Rectal smooth muscle tissue (tissue), 1 donor: ENCODE data around the gene LASP1.
A peak's percentile ranks its signal among the peaks of the same experiment; 100 is the strongest.

ENCODE experiments used
- H3K27ac ChIP-seq: one replicate; pipeline ENCODE4 v1.7.0; 2013; ENCODE audit warnings: low read depth, low read length, inconsistent platforms
- H3K27me3 ChIP-seq: one replicate; pipeline ENCODE4 v1.7.0; 2013; ENCODE audit warnings: low read length; ENCODE audit not compliant: control insufficient read depth, insufficient read depth
- H3K36me3 ChIP-seq: one replicate; pipeline ENCODE4 v1.7.0; 2013; ENCODE audit warnings: low read length; ENCODE audit not compliant: control insufficient read depth, insufficient read depth
- H3K4me1 ChIP-seq: one replicate; pipeline ENCODE4 v1.7.0; 2013; ENCODE audit warnings: low read length; ENCODE audit not compliant: control insufficient read depth, insufficient read depth
- H3K4me3 ChIP-seq: one replicate; pipeline ENCODE4 v1.7.0; 2013; ENCODE audit warnings: low read length
- H3K9ac ChIP-seq: one replicate; pipeline ENCODE4 v1.7.0; 2013; ENCODE audit warnings: low read length

The LASP1 gene

DNA sequence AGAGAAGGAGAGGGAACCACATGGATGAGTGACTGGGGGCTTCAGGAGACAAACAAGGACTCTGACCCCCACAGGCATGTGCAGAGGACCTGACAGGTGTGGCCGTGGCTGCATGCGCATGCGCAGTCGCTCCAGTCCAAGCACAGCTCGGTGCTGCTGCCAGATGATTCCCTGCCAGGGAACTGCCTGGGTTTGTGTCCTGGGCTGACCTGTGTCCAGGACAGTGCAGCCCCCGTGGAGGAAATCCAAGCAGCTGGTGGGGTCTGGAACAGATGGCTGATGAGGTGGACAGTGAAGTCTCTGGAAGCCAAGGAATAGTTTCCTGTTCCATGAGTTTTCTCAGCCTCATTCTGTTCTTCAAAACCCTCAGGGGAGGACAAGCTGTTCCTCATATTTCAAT, 27.3 kb downstream of the LASP1 start:
- H3K4me1 ChIP-seq = peaks cover 27% of the 10 kb centered on the region
- no peaks in the 10 kb centered on the region for H3K27me3 ChIP-seq
- H3K36me3 ChIP-seq = peaks cover 25% of the 10 kb centered on the region
- H3K4me3 ChIP-seq = no peak overlapping the region
- H3K9ac ChIP-seq = no peak overlapping the region
- peak overlapping the region; percentile 15 for H3K27ac ChIP-seq

DNA sequence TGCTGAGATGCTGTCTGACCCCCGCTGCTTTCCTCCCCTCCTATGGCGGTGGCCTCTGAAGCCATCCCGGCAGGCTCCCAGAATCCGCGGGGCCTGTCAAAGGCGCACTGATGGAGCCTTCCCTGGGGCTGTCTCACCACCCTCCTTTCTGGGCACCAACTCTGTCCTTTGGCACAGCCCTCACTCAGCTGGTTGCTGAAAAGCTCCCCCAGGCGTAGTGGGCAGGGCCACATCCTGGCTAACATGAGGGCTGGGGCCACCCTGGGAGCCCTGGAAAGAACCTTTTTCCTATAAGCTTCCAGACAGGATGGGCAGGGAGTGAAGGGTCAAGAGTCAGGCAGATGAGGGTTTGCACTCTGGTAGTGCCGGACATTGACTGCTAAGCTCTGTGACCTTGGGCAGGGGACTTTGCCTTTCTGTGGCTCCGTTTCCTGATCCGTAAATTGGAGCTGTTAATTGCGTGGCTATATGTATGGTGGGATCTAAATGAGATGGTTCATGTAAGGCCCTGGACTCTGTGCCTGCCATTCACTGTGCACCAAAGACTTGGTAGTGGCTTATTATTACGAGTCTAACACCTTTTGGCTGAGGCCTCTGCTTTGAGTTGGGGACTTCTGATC, 27.9 kb downstream of the LASP1 start:
- Histone ChIP-seq H3K36me3 (peaks cover 21% of the 10 kb centered on the region), H3K4me1 (peaks cover 27% of the 10 kb centered on the region), H3K27ac (peak overlapping the region; percentile 66), H3K27me3 (no peaks in the 10 kb centered on the region), H3K9ac (no peak overlapping the region), H3K4me3 (peak overlapping the region; percentile 14)

DNA sequence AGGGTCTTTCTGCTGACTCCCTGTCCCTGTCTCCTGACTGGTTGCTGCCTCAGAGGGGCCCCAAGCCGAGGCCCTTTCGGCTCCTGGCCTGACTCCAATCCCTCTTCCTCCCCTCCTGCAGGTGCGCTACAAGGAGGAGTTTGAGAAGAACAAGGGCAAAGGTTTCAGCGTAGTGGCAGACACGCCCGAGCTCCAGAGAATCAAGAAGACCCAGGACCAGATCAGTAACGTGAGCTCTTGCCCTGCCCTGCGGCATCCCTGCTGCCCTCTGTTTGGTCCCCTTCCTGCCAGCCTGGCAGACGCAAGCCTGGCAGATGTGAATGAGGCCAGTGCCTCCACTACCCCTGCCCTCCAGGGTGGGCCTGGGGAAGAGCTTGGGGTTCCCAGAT, 28.4 kb downstream of the LASP1 start:
- no peak overlapping the region for H3K4me3 ChIP-seq
- no peak overlapping the region for H3K9ac ChIP-seq
- peak overlapping the region; percentile 6 for H3K27ac ChIP-seq
- H3K4me1 ChIP-seq = peaks cover 22% of the 10 kb centered on the region
- no peaks in the 10 kb centered on the region for H3K27me3 ChIP-seq
- peaks cover 22% of the 10 kb centered on the region for H3K36me3 ChIP-seq

DNA sequence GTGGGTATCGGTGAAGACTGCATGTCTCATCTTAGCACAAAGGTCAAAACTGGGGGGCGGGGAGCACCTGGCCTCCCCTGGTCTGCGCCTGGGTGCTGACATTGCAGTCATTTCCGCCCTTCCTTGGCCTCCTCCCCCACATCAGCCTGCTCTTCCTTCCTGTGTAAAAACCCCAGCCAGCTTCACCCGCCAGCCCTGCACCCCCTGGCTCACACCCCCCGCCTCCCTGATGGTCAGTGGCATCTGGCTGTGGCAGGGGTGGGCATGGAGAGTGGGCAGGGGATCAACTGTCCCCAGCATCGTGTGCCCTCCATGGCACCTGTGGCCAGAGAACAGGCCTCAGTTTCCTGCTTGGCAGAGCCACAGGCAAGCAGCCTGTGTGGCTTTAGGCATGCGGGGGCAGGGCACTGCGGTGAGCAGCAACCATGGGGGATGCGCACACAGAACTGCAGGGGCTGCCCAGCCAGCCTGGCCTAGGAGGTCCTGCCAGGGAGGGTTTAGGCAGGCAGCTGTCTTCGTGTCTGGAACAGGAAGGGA, 29.0 kb downstream of the LASP1 start:
- Histone ChIP-seq H3K9ac (no peak overlapping the region), H3K36me3 (peaks cover 23% of the 10 kb centered on the region), H3K27ac (peak overlapping the region; percentile 6), H3K27me3 (no peaks in the 10 kb centered on the region), H3K4me3 (no peak overlapping the region), H3K4me1 (peaks cover 22% of the 10 kb centered on the region)

DNA sequence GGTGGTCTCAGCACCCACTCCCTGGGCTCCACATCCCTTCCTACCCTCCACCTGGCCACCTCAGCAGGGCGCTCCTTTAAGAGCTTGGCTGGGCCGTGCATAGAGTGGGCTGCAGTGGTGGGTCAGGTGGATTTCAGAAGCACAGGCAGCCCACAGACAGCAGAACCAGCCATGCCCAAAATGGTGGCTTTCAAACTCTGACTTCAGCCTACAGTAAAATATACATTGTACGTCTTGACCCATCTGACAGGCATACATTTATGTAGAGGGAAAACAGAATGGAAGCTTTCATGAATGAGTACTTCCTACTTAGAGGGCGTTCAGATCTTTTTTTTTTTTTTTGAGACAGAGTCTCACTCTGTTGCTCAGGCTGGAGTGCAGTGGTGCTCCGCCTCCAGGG, 29.6 kb downstream of the LASP1 start:
- Histone ChIP-seq H3K36me3 (peaks cover 23% of the 10 kb centered on the region), H3K27me3 (no peaks in the 10 kb centered on the region), H3K4me1 (peaks cover 22% of the 10 kb centered on the region), H3K4me3 (no peak overlapping the region), H3K9ac (no peak overlapping the region), H3K27ac (no peak overlapping the region)

DNA sequence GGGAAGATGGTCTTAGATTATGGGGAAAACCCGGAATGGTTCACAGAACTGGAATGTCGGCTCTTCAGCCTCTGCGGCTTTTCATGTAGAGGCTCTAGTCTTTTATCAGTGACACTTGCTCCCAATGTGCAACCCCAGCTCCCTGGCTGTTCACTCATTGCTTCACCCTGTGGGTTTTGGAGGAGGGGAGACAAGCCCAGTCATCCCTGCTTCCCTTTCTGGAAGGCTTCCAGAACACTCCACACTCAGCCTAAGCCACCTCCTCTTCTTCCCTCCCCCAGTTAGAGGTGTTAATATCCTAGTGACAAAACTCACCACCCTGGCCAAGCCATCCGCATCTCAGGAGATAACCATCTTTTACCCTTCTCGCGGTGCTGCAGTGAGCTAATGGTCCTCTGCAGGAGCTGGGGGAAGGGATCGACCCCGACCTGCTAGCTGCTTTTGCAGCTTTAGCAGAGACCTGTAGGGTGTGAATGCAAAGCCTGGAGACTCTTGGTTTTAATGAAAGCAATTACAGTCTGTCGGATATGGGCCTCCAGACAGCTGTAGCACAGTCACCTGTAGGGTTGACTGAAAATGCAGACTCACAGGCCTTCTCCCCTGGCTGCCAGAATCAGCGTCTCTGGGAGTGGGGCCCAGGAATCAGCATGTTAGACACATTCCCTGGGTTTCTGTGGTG, 31.3 kb downstream of the LASP1 start:
- Histone ChIP-seq H3K27ac (no peak overlapping the region), H3K4me3 (peak overlapping the region; percentile 11), H3K9ac (no peak overlapping the region), H3K4me1 (peaks cover 22% of the 10 kb centered on the region), H3K27me3 (no peaks in the 10 kb centered on the region), H3K36me3 (peaks cover 25% of the 10 kb centered on the region)

DNA sequence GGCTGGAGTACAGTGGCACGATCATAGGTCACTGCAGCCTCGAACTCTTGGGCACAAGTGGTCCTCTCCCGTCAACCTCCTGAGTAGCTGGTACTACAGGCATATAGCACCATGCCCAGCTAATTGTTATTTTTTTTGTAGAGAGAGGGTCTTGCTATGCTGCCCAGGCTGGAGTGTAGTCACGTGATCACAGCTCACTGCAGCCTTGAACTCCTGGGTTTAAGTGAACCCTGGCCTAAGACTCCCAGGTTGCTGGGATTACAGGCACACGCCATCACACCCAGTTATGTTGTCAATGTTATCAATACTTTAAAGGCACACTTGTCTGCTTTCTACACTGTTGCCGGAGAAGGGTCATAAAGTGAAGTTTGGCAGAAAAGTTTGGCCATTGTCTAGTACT, 33.5 kb downstream of the LASP1 start:
- Histone ChIP-seq H3K27ac (no peak overlapping the region), H3K4me1 (peaks cover 10% of the 10 kb centered on the region), H3K4me3 (no peak overlapping the region), H3K27me3 (no peaks in the 10 kb centered on the region), H3K36me3 (peaks cover 15% of the 10 kb centered on the region), H3K9ac (no peak overlapping the region)

DNA sequence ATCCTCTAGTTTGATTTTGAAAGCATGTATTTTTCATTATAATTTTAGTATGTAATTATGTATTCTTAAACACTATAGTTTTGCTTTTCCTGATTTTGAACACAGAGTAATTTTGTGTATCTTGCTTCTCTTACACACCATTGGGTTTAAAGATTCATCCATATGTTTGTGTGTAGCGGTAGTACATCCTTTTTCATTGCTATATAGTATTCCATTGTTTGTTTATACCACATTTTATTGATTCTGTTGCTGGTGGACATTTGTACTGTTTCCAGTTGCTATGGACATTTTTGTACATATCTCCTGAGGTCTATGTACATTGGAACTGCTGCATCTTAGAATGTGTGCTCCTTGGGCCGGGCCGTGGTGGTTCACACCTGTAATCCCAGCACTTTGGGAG, 35.0 kb downstream of the LASP1 start:
- Histone ChIP-seq H3K36me3 (peaks cover 13% of the 10 kb centered on the region), H3K27ac (no peak overlapping the region), H3K4me1 (peaks cover 10% of the 10 kb centered on the region), H3K9ac (no peak overlapping the region), H3K27me3 (no peaks in the 10 kb centered on the region), H3K4me3 (no peak overlapping the region)

DNA sequence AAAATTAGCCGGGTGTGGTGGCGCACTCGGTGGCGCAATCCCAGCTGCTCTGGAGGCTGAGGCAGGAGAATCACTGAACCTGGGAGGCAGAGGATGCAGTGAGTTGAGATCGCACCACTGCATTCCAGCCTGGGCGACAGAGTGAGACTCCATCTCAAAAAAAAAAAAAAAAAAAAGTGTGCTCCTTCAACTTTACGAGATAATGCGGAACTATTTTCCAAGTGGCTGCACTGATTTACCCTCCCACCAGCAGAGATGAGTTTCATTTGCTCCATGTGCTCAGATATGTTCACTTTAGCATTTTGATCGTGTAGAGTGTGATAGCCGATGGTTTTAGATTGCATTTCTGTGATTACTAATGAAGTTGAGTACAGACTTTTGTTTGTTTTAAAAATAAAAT, 35.5 kb downstream of the LASP1 start:
- Histone ChIP-seq H3K4me1 (peaks cover 10% of the 10 kb centered on the region), H3K27ac (no peak overlapping the region), H3K4me3 (no peak overlapping the region), H3K9ac (no peak overlapping the region), H3K27me3 (no peaks in the 10 kb centered on the region), H3K36me3 (peaks cover 13% of the 10 kb centered on the region)

DNA sequence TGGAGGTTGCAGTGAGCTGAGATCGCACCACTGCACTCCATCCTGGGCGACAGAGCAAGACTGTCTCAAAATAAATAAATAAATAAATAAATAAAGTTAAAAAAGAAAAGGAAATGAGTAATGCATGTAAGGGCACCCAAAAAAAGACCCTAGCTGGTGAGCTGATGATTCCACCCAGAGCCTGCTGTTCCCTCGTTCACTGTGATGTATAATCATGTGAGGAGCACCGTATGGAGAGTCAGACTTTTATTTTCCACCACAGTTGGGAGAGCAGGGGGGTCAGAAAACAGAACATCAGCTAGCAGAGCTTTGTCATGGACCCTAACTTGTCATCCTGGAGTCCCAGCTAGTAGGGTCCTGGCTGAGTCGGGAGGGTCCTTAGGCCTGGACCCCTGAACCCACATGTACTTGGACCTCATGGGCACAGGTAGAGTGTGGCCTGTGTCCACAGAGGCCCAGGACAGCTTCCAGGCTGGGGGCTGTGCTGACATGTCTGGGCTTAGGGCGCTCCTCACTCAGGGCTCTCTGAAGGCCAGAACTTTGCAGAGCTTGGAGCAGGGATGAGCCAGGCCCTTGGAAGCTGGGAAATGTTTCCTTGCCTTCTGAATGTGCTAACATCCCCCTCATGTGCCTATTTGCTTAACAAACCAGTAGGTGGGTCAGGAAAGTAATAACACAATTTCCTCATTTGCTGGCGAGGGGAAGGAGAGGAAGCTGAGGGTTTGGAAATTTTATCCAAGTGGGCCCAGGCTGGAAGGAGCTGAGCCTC, 36.8 kb downstream of the LASP1 start:
- Histone ChIP-seq H3K27ac (no peak overlapping the region), H3K4me1 (no peaks in the 10 kb centered on the region)

DNA sequence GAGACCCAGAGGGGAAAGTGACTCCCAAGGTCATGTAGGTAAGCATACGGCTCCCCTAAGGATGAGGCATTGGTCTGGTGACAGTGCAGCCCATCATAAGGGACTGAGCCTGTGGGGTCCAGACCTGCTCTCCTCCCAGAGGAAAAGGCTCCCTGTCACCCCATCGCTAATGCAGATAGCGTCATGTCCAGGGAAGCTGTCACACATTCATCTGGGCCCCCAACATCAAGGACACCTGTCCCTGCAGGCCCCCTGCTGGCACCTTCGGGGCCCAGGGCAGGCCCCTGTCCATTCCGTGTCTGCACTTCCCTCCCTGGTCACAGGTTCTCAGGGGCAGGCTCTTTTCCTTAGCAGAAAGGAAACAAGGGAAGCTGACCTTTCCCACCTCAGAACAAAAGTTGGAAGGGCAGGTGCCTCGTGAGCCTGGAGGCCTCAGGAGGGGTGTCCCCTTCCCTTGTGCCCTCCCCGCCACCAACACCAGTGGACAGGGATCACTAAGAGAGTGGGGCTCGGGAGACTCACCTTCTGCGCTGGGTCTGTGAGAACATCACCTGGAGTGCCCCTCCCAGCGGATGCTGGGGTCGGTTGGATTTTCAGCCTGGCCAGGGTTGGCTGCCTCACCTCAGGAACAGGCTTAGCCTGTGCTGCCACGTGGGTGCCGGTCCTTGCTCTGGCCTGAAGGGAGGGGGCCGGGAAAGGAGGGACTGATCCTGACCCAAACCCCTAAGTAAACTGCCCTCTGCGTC, 38.2 kb downstream of the LASP1 start:
- peaks cover 12% of the 10 kb centered on the region for H3K4me1 ChIP-seq

More for the DNA sequence above, 36.8 kb downstream of the LASP1 start:
- Histone ChIP-seq H3K9ac (no peak overlapping the region), H3K4me3 (no peak overlapping the region), H3K36me3 (peaks cover 8% of the 10 kb centered on the region), H3K27me3 (no peaks in the 10 kb centered on the region)

DNA sequence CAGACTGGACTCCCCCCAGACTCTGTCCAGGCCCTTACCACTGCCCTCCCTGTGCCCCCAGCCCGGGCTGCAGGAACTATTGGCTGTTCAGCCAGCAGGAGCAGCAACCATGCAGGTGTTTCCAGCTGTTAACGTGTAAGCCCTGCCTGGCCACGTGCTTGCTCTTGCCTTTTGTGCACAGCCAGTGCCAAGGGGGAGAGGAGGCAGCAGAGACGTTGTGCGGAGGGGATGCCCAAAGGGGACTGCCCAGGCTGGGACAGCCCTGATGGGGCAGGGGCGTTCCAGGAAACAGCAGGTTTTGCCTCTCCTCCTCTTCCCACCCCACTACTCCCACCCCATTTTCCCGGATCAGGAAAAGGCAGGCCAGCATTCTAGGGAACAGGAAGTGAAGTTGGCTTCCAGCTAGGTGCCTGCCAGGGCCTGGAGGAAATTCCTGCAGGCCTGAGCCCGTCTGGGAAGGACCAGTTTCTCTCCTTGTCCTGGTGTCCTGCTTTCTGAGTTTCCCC, 38.9 kb downstream of the LASP1 start:
- Histone ChIP-seq H3K36me3 (peaks cover 2% of the 10 kb centered on the region), H3K27ac (peak overlapping the region; percentile 21), H3K9ac (no peak overlapping the region), H3K4me1 (peaks cover 12% of the 10 kb centered on the region), H3K27me3 (no peaks in the 10 kb centered on the region), H3K4me3 (no peak overlapping the region)

More for the DNA sequence above, 38.2 kb downstream of the LASP1 start:
- no peaks in the 10 kb centered on the region for H3K27me3 ChIP-seq
- H3K27ac ChIP-seq = peak overlapping the region; percentile 21
- peaks cover 5% of the 10 kb centered on the region for H3K36me3 ChIP-seq
- H3K4me3 ChIP-seq = no peak overlapping the region
- H3K9ac ChIP-seq = no peak overlapping the region
